ENCODE results near the gene C12orf56. TPM values are rescaled to one million over a fixed set of nuclear protein-coding genes. Genes with fewer than 3 reads are reported as not detected.

C12orf56 gene
- total and polyA plus RNA-seq, 4 donors = 0.03 to 0.51 (median 0.12) TPM; not detected in 1

DNA sequence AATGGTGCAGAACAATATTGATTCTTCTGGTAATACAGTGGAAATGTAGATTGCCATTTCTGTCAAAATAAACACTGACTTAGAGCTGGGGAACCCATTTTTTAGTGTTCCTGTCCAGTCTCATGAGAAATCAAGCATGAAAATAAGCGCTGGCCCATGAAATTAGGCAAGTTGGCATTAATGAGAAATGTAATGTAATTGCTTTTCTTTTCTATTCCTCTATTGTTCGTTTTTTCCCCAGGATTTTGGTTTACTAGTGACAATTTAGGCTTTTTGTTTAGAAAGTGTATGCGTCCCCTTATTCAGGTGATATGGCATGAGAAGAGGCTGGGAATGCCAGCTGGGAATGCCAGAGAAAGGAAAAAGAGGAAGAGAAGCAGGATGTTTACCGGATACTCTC lies 104.0 kb downstream of the C12orf56 start:
- no peaks in the 10 kb centered on the region for H3K27me3 ChIP-seq (ENCODE audit: control insufficient read depth in 3 of 3, insufficient read depth in 3 of 3, low read length in 2 of 3)
- no peak overlapping the region for H3K4me3 ChIP-seq
- DNase-seq = no peak
- H3K27ac ChIP-seq (ENCODE audit: low read depth in 1 of 2, low read length in 1 of 2) = no peak overlapping the region
- ATAC-seq (ENCODE audit: insufficient read depth, low FRiP score) = no peak
- H3K9ac ChIP-seq (ENCODE audit: insufficient read depth in 1 of 2, low read length in 2 of 2) = no peak overlapping the region
- H3K36me3 ChIP-seq (ENCODE audit: control insufficient read depth in 4 of 4, insufficient read depth in 4 of 4, low read length in 4 of 4) = no peaks in the 10 kb centered on the region
- H3K4me1 ChIP-seq (ENCODE audit: control insufficient read depth in 5 of 5, insufficient read depth in 5 of 5, low read length in 5 of 5) = no peaks in the 10 kb centered on the region
- TF ChIP-seq CTCF (IDR thresholded peaks at IDR 0.05; ENCODE audit: control extremely low read depth, extremely low read depth) = no peak
- peaks cover 0 to 1% (median 0%) of the 10 kb centered on the region in 4 donors for H3K9me3 ChIP-seq (ENCODE audit: control insufficient read depth in 4 of 4, insufficient read depth in 3 of 4, low read length in 3 of 4)
- 55 to 78% methylated on average over 4 of the region's 4 CpGs for WGBS, 2 donors

DNA sequence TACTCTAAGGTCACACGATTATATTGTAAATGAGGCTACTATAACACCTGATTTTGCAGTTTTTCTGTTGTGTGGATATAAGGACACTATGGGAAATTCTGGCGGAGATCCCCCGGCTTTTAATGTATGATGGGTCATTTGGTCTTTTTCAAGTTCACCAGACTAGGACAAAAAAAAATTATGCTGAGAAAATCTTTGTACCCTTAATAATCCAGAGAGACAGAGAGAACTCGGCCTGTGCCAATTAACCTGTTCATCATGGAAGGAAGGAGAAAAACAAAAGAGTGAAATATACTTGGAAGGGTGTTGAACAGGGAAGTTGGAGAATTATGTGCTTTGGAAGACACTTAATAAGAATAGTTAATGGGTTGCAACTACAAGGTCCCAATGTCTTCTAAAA lies 106.3 kb downstream of the C12orf56 start:
- H3K9ac ChIP-seq (ENCODE audit: insufficient read depth in 1 of 2, low read length in 2 of 2) = no peak overlapping the region
- no peak for DNase-seq

DNA sequence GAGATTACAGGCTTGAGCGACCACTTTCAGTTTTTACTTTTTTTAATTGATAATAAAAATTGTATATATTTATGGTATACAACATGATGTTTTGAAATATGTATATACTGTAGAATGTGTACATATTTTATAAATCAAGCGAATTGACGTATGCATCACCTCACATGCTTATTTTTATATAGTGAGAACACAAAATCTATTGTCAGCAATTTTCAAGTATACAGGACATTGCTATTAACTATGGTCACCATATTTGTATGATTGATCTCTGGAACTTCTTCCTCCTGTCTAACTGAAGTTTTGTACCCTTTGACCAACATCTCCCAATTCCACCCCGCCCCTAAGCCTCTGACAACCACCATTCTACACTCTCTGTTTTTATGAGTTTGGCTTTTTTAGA lies 112.1 kb downstream of the C12orf56 start:
- Histone ChIP-seq H3K9me3 (ENCODE audit: control insufficient read depth in 4 of 4, insufficient read depth in 3 of 4, low read length in 3 of 4) (no peaks in the 10 kb centered on the region), H3K36me3 (ENCODE audit: control insufficient read depth in 4 of 4, insufficient read depth in 4 of 4, low read length in 4 of 4) (no peaks in the 10 kb centered on the region), H3K4me3 (no peak overlapping the region), H3K27me3 (ENCODE audit: control insufficient read depth in 3 of 3, insufficient read depth in 3 of 3, low read length in 2 of 3) (no peaks in the 10 kb centered on the region), H3K9ac (ENCODE audit: insufficient read depth in 1 of 2, low read length in 2 of 2) (no peak overlapping the region), H3K27ac (ENCODE audit: low read depth in 1 of 2, low read length in 1 of 2) (no peak overlapping the region), H3K4me1 (ENCODE audit: control insufficient read depth in 5 of 5, insufficient read depth in 5 of 5, low read length in 5 of 5) (no peaks in the 10 kb centered on the region)
- no peak for TF ChIP-seq CTCF (IDR thresholded peaks at IDR 0.05; ENCODE audit: control extremely low read depth, extremely low read depth)
- ATAC-seq (ENCODE audit: insufficient read depth, low FRiP score) (no peak), DNase-seq (no peak)
- 96 to 99% methylated on average over 4 of the region's 4 CpGs for WGBS, 2 donors

More for the DNA sequence above, 106.3 kb downstream of the C12orf56 start:
- H3K4me1 ChIP-seq (ENCODE audit: control insufficient read depth in 5 of 5, insufficient read depth in 5 of 5, low read length in 5 of 5) = no peaks in the 10 kb centered on the region
- peaks cover 0 to 1% (median 0%) of the 10 kb centered on the region in 4 donors for H3K9me3 ChIP-seq (ENCODE audit: control insufficient read depth in 4 of 4, insufficient read depth in 3 of 4, low read length in 3 of 4)
- H3K27me3 ChIP-seq (ENCODE audit: control insufficient read depth in 3 of 3, insufficient read depth in 3 of 3, low read length in 2 of 3) = no peaks in the 10 kb centered on the region
- no peak for ATAC-seq (ENCODE audit: insufficient read depth, low FRiP score)
- no peak overlapping the region for H3K27ac ChIP-seq (ENCODE audit: low read depth in 1 of 2, low read length in 1 of 2)
- H3K4me3 ChIP-seq = no peak overlapping the region
- H3K36me3 ChIP-seq (ENCODE audit: control insufficient read depth in 4 of 4, insufficient read depth in 4 of 4, low read length in 4 of 4) = no peaks in the 10 kb centered on the region
- no peak for TF ChIP-seq CTCF (IDR thresholded peaks at IDR 0.05; ENCODE audit: control extremely low read depth, extremely low read depth)
- WGBS, 2 donors = 94 to 95% methylated on average over 4 of the region's 4 CpGs

Data from lung (tissue), 12 donors.